Neuron (in vitro differentiated cells): ENCODE measurements around the gene PHF8.

Source experiments
- H2AFZ ChIP-seq: one replicate; pipeline ENCODE4 v1.6.1; 2013; ENCODE audit warnings: low read depth, mild to moderate bottlenecking, inconsistent platforms, low read length, moderate library complexity
- H3K27me3 ChIP-seq: one replicate; pipeline ENCODE4 v1.6.1; 2013; ENCODE audit warnings: low read length; ENCODE audit not compliant: insufficient read depth
- H3K36me3 ChIP-seq: one replicate; pipeline ENCODE4 v1.6.1; 2013; ENCODE audit warnings: low read length; ENCODE audit not compliant: insufficient read depth
- H3K4me1 ChIP-seq: one replicate; pipeline ENCODE4 v1.6.1; 2013; ENCODE audit warnings: low read length; ENCODE audit not compliant: insufficient read depth
- H3K4me3 ChIP-seq: 2 replicates; pipeline ENCODE4 v1.5.1; 2013; ENCODE audit warnings: mild to moderate bottlenecking, low read length, moderate library complexity
- H3K9me3 ChIP-seq: one replicate; pipeline ENCODE4 v1.6.1; 2013; ENCODE audit warnings: low read length

PHF8 gene

GRCh38 chrX:54044126-54044876 is at the start of gene PHF8:
TSS of gene PHF8 (minus strand) at chrX:54044473. CDS start at chrX:54042728, 1,745 bp downstream.
- Histone ChIP-seq H3K9me3 (no peaks in the 10 kb centered on the region), H3K4me1 (peaks cover 14% of the 10 kb centered on the region), H3K27me3 (no peaks in the 10 kb centered on the region), H3K36me3 (peaks cover 9% of the 10 kb centered on the region), H2AFZ (peak within 1 kb of the TSS; percentile 53), H3K4me3 (peak within 1 kb of the TSS; percentile 91)

- Histone ChIP-seq H2AFZ (no peak overlapping the region), H3K27me3 (no peaks in the 10 kb centered on the region), H3K36me3 (peaks cover 2% of the 10 kb centered on the region), H3K9me3 (no peaks in the 10 kb centered on the region), H3K4me1 (no peaks in the 10 kb centered on the region), H3K4me3 (no peak overlapping the region)
Observed at GRCh38 chrX:54093571-54093970, 49.3 kb upstream of the PHF8 start.

- peaks cover 2% of the 10 kb centered on the region for H3K36me3 ChIP-seq
- no peak overlapping the region for H2AFZ ChIP-seq
- no peaks in the 10 kb centered on the region for H3K27me3 ChIP-seq
- no peaks in the 10 kb centered on the region for H3K9me3 ChIP-seq
- H3K4me1 ChIP-seq = no peaks in the 10 kb centered on the region
- no peak overlapping the region for H3K4me3 ChIP-seq
Observed at GRCh38 chrX:54093159-54093558, 48.9 kb upstream of the PHF8 start.

GRCh38 chrX:54090880-54091279 is 46.6 kb upstream of the PHF8 start:
- no peak overlapping the region for H3K4me3 ChIP-seq
- H3K4me1 ChIP-seq = no peaks in the 10 kb centered on the region
- no peaks in the 10 kb centered on the region for H3K9me3 ChIP-seq
- H3K27me3 ChIP-seq = no peaks in the 10 kb centered on the region
- no peak overlapping the region for H2AFZ ChIP-seq
- peaks cover 3% of the 10 kb centered on the region for H3K36me3 ChIP-seq

GRCh38 chrX:54089191-54089590 is 44.9 kb upstream of the PHF8 start:
- H3K9me3 ChIP-seq = no peaks in the 10 kb centered on the region

GRCh38 chrX:54087661-54088060 is 43.4 kb upstream of the PHF8 start:
- Histone ChIP-seq H3K27me3 (no peaks in the 10 kb centered on the region), H3K4me3 (no peak overlapping the region), H2AFZ (no peak overlapping the region), H3K9me3 (no peaks in the 10 kb centered on the region), H3K4me1 (no peaks in the 10 kb centered on the region), H3K36me3 (peaks cover 7% of the 10 kb centered on the region)

More at GRCh38 chrX:54089191-54089590, 44.9 kb upstream of the PHF8 start:
- Histone ChIP-seq H3K36me3 (peaks cover 7% of the 10 kb centered on the region), H3K4me3 (no peak overlapping the region), H3K27me3 (no peaks in the 10 kb centered on the region), H2AFZ (no peak overlapping the region), H3K4me1 (no peaks in the 10 kb centered on the region)

- Histone ChIP-seq H3K36me3 (peaks cover 8% of the 10 kb centered on the region), H3K4me1 (no peaks in the 10 kb centered on the region), H3K27me3 (no peaks in the 10 kb centered on the region), H3K9me3 (no peaks in the 10 kb centered on the region), H2AFZ (no peak overlapping the region), H3K4me3 (no peak overlapping the region)
Observed at GRCh38 chrX:54085666-54086065, 41.4 kb upstream of the PHF8 start.

GRCh38 chrX:54076903-54077302 is 32.6 kb upstream of the PHF8 start:
- H3K4me3 ChIP-seq = no peak overlapping the region
- H3K4me1 ChIP-seq = no peaks in the 10 kb centered on the region
- no peak overlapping the region for H2AFZ ChIP-seq
- no peaks in the 10 kb centered on the region for H3K27me3 ChIP-seq
- H3K36me3 ChIP-seq = peaks cover 7% of the 10 kb centered on the region
- no peaks in the 10 kb centered on the region for H3K9me3 ChIP-seq

- Histone ChIP-seq H2AFZ (no peak overlapping the region), H3K4me1 (no peaks in the 10 kb centered on the region), H3K9me3 (no peaks in the 10 kb centered on the region), H3K4me3 (no peak overlapping the region), H3K27me3 (no peaks in the 10 kb centered on the region), H3K36me3 (peaks cover 3% of the 10 kb centered on the region)
Observed at GRCh38 chrX:54074826-54075225, 30.6 kb upstream of the PHF8 start.

GRCh38 chrX:54067766-54068165 is 23.5 kb upstream of the PHF8 start:
- Histone ChIP-seq H3K4me3 (no peak overlapping the region), H3K27me3 (no peaks in the 10 kb centered on the region), H3K36me3 (peaks cover 2% of the 10 kb centered on the region), H3K9me3 (no peaks in the 10 kb centered on the region), H2AFZ (no peak overlapping the region), H3K4me1 (no peaks in the 10 kb centered on the region)

- no peak overlapping the region for H3K4me3 ChIP-seq
- no peaks in the 10 kb centered on the region for H3K9me3 ChIP-seq
- no peak overlapping the region for H2AFZ ChIP-seq
- H3K36me3 ChIP-seq = no peaks in the 10 kb centered on the region
- H3K4me1 ChIP-seq = no peaks in the 10 kb centered on the region
- no peaks in the 10 kb centered on the region for H3K27me3 ChIP-seq
Observed at GRCh38 chrX:54066841-54067240, 22.6 kb upstream of the PHF8 start.

GRCh38 chrX:54064564-54064963 is 20.3 kb upstream of the PHF8 start:
- H3K27me3 ChIP-seq = no peaks in the 10 kb centered on the region
- H2AFZ ChIP-seq = no peak overlapping the region
- no peaks in the 10 kb centered on the region for H3K36me3 ChIP-seq

GRCh38 chrX:54063361-54063760 is 19.1 kb upstream of the PHF8 start:
- Histone ChIP-seq H3K36me3 (no peaks in the 10 kb centered on the region), H3K9me3 (no peaks in the 10 kb centered on the region), H2AFZ (no peak overlapping the region), H3K4me1 (no peaks in the 10 kb centered on the region), H3K27me3 (no peaks in the 10 kb centered on the region), H3K4me3 (no peak overlapping the region)

More at GRCh38 chrX:54064564-54064963, 20.3 kb upstream of the PHF8 start:
- H3K4me3 ChIP-seq = no peak overlapping the region
- no peaks in the 10 kb centered on the region for H3K9me3 ChIP-seq
- no peaks in the 10 kb centered on the region for H3K4me1 ChIP-seq

GRCh38 chrX:54049801-54050200 is 5.5 kb upstream of the PHF8 start:
- no peak overlapping the region for H2AFZ ChIP-seq
- no peaks in the 10 kb centered on the region for H3K9me3 ChIP-seq
- H3K36me3 ChIP-seq = no peaks in the 10 kb centered on the region
- H3K27me3 ChIP-seq = no peaks in the 10 kb centered on the region
- H3K4me3 ChIP-seq = no peak overlapping the region
- peaks cover 16% of the 10 kb centered on the region for H3K4me1 ChIP-seq
